Thymus (tissue), 14 donors: Measurements from ENCODE around the gene IGSF23. TPM values are rescaled to one million over a fixed set of nuclear protein-coding genes. Genes with fewer than 3 reads are reported as not detected.
A peak's percentile ranks its signal among the peaks of the same experiment; 100 is the strongest.

Source experiments
- DNase-seq, 9 donors: peaks; one replicate each; pipeline ENCODE4 v3.0.0-alpha.2; 2013; ENCODE audit warnings: low spot score in 9 of 9, low read depth in 6 of 9, missing footprints in 1 of 9
- H3K27ac ChIP-seq, 2 donors: one replicate each; pipeline ENCODE4 v1.5.1; 2013; ENCODE audit warnings: control low read depth in 1 of 2, low read depth in 1 of 2, low read length in 1 of 2, mild to moderate bottlenecking in 1 of 2, moderate library complexity in 1 of 2
- H3K27me3 ChIP-seq, 2 donors: one replicate each; pipeline ENCODE4 v1.5.1; 2013; ENCODE audit warnings: low read length in 1 of 2; ENCODE audit not compliant: control insufficient read depth in 2 of 2, insufficient read depth in 1 of 2
- H3K36me3 ChIP-seq, 2 donors: one replicate each; pipeline ENCODE4 v1.5.1; 2013; ENCODE audit warnings: low read length in 1 of 2, mild to moderate bottlenecking in 1 of 2, moderate library complexity in 1 of 2; ENCODE audit not compliant: control insufficient read depth in 2 of 2, insufficient read depth in 2 of 2
- H3K4me1 ChIP-seq, 2 donors: one replicate each; pipeline ENCODE4 v1.5.1; 2013; ENCODE audit warnings: low read length in 2 of 2; ENCODE audit not compliant: control insufficient read depth in 2 of 2, insufficient read depth in 2 of 2
- H3K4me3 ChIP-seq, 2 donors: one replicate each; pipeline ENCODE4 v1.5.1; 2013; ENCODE audit warnings: low read length in 2 of 2, control low read depth in 1 of 2, mild to moderate bottlenecking in 1 of 2
- H3K9me3 ChIP-seq, 2 donors: one replicate each; pipeline ENCODE4 v1.5.1; 2013; ENCODE audit warnings: low read length in 1 of 2, mild to moderate bottlenecking in 1 of 2; ENCODE audit not compliant: control insufficient read depth in 2 of 2, insufficient read depth in 1 of 2
- WGBS: extraction: QIAGEN DNeasy Blood & Tissue Kit; methylation state at CpG from one replicate; pipeline ENCODE4 v1.1.7; 2013; 5-methylcytosine and 5-hydroxymethylcytosine counted together
- long read RNA-seq, 10 donors: transcript quantifications; one replicate each; lab custom pipeline, GENCODE V29; 2026
- polyA plus RNA-seq: library from polyadenylated mRNA; stranded (reverse); fragments of 200-250 nt; gene quantifications from one replicate; pipeline ENCODE4 v1.2.3, GENCODE V29; 2013
- total RNA-seq: library from RNA; stranded (reverse); fragments of 120-200 nt; gene quantifications from one replicate; pipeline ENCODE4 v1.2.4, GENCODE V29; 2013
- donor health status: healthy.

Gene IGSF23
- total RNA-seq (0.05 TPM), polyA plus RNA-seq (0.14 TPM)
- long read RNA-seq, donor 1, result 0 reads
- long read RNA-seq, donor 2, result 0 reads
- long read RNA-seq, donor 3, result 0 reads
- long read RNA-seq, donor 4, result 0 reads
- long read RNA-seq, donor 5, result 0 reads
- long read RNA-seq, donor 6, result 0 reads
- long read RNA-seq, donor 7, result 0 reads
- long read RNA-seq, donor 8, result 0 reads
- long read RNA-seq, donor 9, result 0 reads
- long read RNA-seq, donor 10, result 0 reads

GRCh38 chr19:44613295-44614178 lies at the start of gene IGSF23:
Gene IGSF23 (plus strand): TSS chr19:44613563. CDS start chr19:44613646, 83 bp downstream.
- 96% methylated on average over 25 of the region's 25 CpGs for WGBS
- H3K27ac ChIP-seq, result no peak within 1 kb of the TSS
- H3K36me3 ChIP-seq, result no peaks in the 10 kb centered on the region
- H3K4me1 ChIP-seq, result no peaks in the 10 kb centered on the region
- H3K4me3 ChIP-seq, result no peak within 1 kb of the TSS
- H3K27me3 ChIP-seq, result no peaks in the 10 kb centered on the region
- no peaks in the 10 kb centered on the region for H3K9me3 ChIP-seq
- no peak for DNase-seq

GRCh38 chr19:44566984-44567383 lies 46.4 kb upstream of the IGSF23 start:
- no peaks in the 10 kb centered on the region for H3K4me1 ChIP-seq
- H3K36me3 ChIP-seq, result no peaks in the 10 kb centered on the region
- H3K27ac ChIP-seq, result no peak overlapping the region
- no peak for DNase-seq
- H3K27me3 ChIP-seq, result no peaks in the 10 kb centered on the region
- WGBS, result 71% methylated on average over 5 of the region's 5 CpGs
- H3K9me3 ChIP-seq, result no peaks in the 10 kb centered on the region
- no peak overlapping the region for H3K4me3 ChIP-seq

- no peak for DNase-seq
- no peaks in the 10 kb centered on the region for H3K4me1 ChIP-seq
- H3K36me3 ChIP-seq, result no peaks in the 10 kb centered on the region
- H3K4me3 ChIP-seq, result no peak overlapping the region
- no peak overlapping the region for H3K27ac ChIP-seq
- no peaks in the 10 kb centered on the region for H3K9me3 ChIP-seq
- H3K27me3 ChIP-seq, result no peaks in the 10 kb centered on the region
- WGBS, result 96% methylated on average over 2 of the region's 2 CpGs
Measured at GRCh38 chr19:44567745-44568144, 45.6 kb upstream of the IGSF23 start.

- no peak for DNase-seq
- 46% methylated on average over 3 of the region's 3 CpGs for WGBS
- Histone ChIP-seq H3K4me1 (no peaks in the 10 kb centered on the region), H3K36me3 (no peaks in the 10 kb centered on the region), H3K27ac (no peak overlapping the region), H3K27me3 (no peaks in the 10 kb centered on the region), H3K4me3 (no peak overlapping the region), H3K9me3 (no peaks in the 10 kb centered on the region)
Measured at GRCh38 chr19:44570603-44570983, 42.8 kb upstream of the IGSF23 start.

GRCh38 chr19:44570984-44571684 lies 42.2 kb upstream of the IGSF23 start:
- Histone ChIP-seq H3K4me1 (no peaks in the 10 kb centered on the region), H3K4me3 (no peak overlapping the region), H3K9me3 (no peaks in the 10 kb centered on the region), H3K27me3 (no peaks in the 10 kb centered on the region), H3K36me3 (no peaks in the 10 kb centered on the region), H3K27ac (no peak overlapping the region)
- WGBS, result 62% methylated on average over 13 of the region's 13 CpGs
- peak in 8 of 9 donors; percentile 42 to 84 (median 56) for DNase-seq

- Histone ChIP-seq H3K4me1 (no peaks in the 10 kb centered on the region), H3K9me3 (no peaks in the 10 kb centered on the region), H3K27ac (no peak overlapping the region), H3K27me3 (no peaks in the 10 kb centered on the region), H3K36me3 (no peaks in the 10 kb centered on the region), H3K4me3 (no peak overlapping the region)
- no peak for DNase-seq
- 91% methylated on average over 5 of the region's 5 CpGs for WGBS
Measured at GRCh38 chr19:44571830-44572580, 41.4 kb upstream of the IGSF23 start.

- DNase-seq, result no peak
- WGBS, result 84% methylated on average over 4 of the region's 4 CpGs
Measured at GRCh38 chr19:44572581-44572900, 40.8 kb upstream of the IGSF23 start.

GRCh38 chr19:44573183-44573582 lies 40.2 kb upstream of the IGSF23 start:
- no peak for DNase-seq
- Histone ChIP-seq H3K27me3 (no peaks in the 10 kb centered on the region), H3K4me1 (no peaks in the 10 kb centered on the region), H3K36me3 (no peaks in the 10 kb centered on the region), H3K9me3 (no peaks in the 10 kb centered on the region), H3K4me3 (no peak overlapping the region), H3K27ac (no peak overlapping the region)
- 99% methylated on average over 4 of the region's 4 CpGs for WGBS

More at GRCh38 chr19:44572581-44572900, 40.8 kb upstream of the IGSF23 start:
- no peaks in the 10 kb centered on the region for H3K4me1 ChIP-seq
- H3K27me3 ChIP-seq, result no peaks in the 10 kb centered on the region
- H3K9me3 ChIP-seq, result no peaks in the 10 kb centered on the region
- no peak overlapping the region for H3K27ac ChIP-seq
- no peak overlapping the region for H3K4me3 ChIP-seq
- no peaks in the 10 kb centered on the region for H3K36me3 ChIP-seq
